MM.1S (cell line): ENCODE measurements around the gene CD302.
"Not testable (repeated sequence)": the region's sequence is repeated elsewhere in the genome, so short reads cannot be mapped to it uniquely, and the experiment has no call there.

Source experiments
- EZH2 ChIP-seq: fragments of 300-600 bp; sonication (generic); optimal IDR thresholded peaks from 2 replicates; pipeline ENCODE3; 2017; ENCODE audit warnings: low read depth, mild to moderate bottlenecking, antibody characterized with exemption, low read length, mixed read lengths
- EZH2phosphoT487 ChIP-seq: fragments of 300-600 bp; sonication (generic); IDR thresholded peaks from 2 replicates; pipeline ENCODE4 v1.6.1; 2018; ENCODE audit warnings: antibody characterized with exemption, low read length
- TF ChIP-seq, protein P1 (sequence below): fragments of 300-600 bp; sonication (generic); IDR thresholded peaks from 2 replicates; pipeline ENCODE4 v1.5.1; 2016; ENCODE audit warnings: antibody characterized with exemption, low read length, mixed read lengths

DNA sequence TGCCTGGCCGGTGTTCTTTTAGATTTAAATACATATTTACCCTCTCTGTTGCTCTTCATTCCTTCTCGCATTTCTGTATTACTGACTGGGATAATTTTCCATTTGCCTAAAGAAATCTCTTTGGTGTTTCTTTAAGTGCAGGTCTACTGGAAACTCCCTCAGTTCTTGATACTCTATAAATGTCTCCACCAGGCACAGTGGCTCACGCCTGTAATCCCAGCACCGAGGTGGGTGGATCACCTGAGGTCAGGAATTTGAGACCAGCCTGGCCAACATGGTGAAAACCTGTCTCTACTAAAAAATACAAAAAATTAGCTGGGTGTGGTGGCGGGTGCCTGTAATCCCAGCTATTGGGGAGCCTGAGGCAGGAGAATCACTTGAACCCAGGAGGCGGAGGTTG lies 10.4 kb downstream of the CD302 start:
- TF ChIP-seq, protein P1, sequence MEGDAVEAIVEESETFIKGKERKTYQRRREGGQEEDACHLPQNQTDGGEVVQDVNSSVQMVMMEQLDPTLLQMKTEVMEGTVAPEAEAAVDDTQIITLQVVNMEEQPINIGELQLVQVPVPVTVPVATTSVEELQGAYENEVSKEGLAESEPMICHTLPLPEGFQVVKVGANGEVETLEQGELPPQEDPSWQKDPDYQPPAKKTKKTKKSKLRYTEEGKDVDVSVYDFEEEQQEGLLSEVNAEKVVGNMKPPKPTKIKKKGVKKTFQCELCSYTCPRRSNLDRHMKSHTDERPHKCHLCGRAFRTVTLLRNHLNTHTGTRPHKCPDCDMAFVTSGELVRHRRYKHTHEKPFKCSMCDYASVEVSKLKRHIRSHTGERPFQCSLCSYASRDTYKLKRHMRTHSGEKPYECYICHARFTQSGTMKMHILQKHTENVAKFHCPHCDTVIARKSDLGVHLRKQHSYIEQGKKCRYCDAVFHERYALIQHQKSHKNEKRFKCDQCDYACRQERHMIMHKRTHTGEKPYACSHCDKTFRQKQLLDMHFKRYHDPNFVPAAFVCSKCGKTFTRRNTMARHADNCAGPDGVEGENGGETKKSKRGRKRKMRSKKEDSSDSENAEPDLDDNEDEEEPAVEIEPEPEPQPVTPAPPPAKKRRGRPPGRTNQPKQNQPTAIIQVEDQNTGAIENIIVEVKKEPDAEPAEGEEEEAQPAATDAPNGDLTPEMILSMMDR: not testable (repeated sequence)
- not testable (repeated sequence) for TF ChIP-seq EZH2, EZH2phosphoT487
